Superior temporal gyrus (tissue), 1 donor: Measurements from ENCODE around the gene GTF3C1.
A peak's percentile ranks its signal among the peaks of the same experiment; 100 is the strongest.

Source experiments
- DNase-seq: peaks from one replicate; pipeline ENCODE4 v3.0.0-alpha.2; 2016; ENCODE audit errors: extremely low spot score

The GTF3C1 gene

DNA sequence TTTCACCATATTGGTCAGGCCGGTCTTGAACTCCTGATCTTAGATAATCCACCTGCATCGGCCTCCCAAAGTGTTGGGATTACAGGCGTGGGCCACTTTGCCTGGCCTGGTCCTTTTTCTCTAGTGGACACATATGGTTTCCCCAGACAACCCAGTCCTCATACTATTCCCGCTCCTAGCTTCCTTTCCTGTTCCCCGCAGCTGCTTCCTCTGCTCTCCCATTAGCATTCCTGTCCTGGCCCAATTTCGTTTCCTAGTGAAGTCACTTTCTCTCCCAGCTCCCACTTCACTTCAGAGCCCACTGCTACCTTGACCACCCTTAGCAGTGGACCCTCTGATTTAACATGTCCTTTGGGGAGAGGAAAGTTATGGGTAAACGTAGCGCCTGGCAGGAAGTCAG is 11.5 kb upstream of the GTF3C1 start:
- DNase-seq = no peak

DNA sequence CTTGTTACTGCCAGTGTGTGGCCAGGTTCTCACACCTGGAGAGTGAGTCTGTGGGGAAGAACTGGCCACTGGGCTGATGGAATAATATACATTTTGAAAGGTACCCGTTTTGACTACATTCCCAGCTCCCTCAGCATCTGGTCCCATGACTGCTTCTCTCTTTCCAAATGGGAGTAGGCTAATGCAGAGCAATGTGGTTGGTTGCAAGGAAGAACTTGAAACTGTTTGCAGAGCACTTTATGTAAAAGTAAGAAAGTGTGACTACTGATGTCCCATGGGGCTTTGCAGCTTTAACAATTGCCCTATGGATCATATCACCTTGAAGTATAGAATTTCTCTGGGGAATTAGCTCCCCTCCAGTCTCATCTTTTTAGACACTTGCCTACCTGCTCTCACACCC is 9.2 kb upstream of the GTF3C1 start:
- no peak for DNase-seq

DNA sequence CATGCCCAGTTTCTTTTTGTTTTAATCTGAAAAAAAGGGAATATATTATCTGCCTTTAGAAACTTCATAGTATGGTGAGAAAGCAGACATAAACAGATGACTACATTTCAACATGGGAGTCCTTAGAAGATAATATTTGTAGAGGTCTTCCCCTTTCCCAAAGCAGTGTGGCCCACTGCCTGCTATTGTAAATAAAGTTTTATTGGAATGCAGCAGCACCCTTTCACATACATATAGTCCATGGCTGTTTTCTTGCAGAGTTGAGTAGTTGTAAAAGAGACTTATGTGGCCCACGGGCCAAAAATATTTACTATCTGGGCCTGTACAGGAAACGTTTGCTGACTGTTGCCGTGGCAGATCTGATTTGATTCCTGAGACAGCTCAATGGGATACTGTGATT is 8.7 kb upstream of the GTF3C1 start:
- DNase-seq = no peak

DNA sequence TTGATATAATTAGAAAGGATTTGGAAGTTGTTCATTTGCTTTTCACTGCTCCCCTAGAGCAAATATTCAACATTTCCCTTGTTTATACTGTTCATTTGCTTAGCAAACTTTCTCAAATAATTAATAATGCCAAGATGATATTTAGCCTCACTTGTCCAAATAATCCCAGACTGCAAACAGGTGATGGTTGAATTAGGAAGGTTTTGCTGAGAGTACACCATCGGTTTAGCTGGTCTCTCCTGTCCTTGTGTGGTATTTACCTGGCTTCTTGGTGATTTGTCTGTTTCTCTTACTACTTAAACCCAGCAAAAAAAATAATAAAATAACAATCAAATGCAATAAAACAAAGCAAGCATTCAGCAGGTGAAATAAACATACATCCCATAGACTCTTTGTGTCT is 6.8 kb upstream of the GTF3C1 start:
- no peak for DNase-seq

DNA sequence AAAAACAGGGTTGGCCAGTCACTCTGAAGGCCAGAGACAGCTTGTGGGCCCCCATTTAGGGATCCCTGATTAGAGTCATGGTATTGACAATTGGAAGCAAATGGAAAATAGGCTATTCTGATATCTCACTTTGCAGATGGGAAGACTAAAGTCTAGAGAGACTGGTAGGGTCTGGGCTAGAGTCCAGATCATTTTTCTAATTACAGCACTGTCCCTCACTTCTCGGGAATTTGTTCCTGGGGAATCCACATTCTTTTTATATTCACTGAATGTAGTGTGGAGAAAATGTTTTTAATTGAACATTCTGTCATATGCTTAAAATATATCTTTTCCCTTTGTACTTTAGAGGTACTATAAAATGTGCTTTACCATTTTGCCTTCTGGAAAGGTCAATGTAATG is 1.3 kb upstream of the GTF3C1 start:
- no peak for DNase-seq

DNA sequence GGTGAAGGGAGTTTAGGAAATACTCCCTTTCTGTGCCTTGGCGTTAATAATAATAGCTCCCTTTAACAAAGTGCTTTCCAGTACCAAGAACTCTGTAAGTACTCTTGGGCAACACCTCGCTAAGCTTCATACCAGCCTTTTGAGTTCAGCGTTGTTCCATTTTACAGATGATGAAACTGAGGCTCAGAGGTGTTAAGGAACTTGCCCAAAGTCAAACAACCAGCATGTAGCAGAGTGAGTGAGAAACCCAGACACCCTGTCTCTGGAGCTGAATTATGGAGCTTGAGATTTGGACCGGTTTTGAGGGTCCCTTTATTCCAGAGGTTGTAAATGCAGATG is 838 bp upstream of the GTF3C1 start:
- no peak for DNase-seq

DNA sequence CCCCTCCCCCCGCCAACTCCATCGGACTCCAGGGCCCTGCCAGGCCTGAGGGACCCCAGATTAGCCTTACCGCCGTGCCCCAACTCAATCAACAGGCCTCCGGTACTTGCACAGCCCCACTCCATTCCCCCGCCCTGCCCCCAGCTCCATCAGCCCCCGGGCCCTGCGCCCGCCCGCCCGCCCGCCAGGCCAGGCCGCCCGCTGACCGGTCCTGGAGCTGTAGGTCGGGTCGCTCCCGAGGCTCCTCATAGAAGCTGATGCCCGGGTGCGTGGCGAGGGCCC is 308 bp downstream of the GTF3C1 start:
- no peak for DNase-seq

DNA sequence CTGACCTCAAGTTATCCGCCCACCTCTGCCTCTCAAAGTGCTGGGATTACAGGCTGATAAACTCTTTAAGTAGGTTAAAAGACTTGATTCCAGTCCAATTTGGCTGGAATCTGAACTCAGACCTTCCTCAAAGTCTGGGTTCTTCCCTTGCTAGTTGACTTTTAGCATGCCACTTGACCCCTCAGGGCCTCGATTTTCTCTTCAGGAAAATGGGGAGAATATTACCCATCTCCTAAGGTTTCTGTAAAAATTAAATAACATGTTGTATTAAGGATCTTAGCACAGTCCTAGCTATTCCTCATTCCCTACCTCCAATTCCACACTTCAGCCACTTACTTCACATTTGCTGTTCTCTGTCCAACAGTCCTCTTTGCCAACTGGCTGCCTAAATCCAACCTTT is 1.9 kb downstream of the GTF3C1 start:
- no peak for DNase-seq

DNA sequence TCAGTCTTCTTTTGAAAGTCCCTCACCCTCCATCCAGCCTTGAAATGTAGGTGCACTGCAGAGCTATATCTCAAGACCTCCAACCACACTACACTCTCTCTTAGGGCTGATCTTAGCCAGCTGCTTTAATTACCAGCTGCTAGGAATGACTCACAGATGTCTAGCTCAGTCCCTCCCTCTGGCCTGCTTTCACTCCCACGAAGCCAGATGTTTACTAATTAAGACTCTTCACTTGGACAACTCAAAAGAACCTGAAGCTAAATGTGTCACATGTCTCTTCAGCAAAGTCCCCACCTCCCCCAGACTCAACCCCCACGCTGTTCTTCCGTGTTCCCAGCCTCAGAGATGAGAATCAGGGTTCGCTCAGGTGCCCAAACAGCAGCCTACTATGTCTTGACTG is 2.6 kb downstream of the GTF3C1 start:
- no peak for DNase-seq

DNA sequence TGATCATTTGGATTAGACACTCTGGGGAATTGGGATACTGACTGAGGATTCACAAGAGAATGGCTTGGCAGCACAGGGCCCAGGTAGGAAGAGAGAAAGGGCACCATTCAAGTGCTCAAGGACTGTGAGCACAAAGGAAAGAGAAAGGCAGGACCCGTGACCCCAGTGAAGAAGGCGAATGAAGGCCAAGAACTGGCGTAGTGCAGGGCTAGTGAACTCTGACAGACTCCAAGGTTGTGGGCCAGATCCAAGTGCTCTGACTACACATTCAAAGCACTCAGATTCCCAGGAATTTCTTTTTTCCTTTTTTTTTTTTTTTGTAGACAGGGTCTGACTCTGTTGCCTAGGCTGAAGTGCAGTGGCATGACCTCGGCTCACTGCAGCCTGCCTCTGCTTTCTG is 5.0 kb downstream of the GTF3C1 start:
- no peak for DNase-seq

DNA sequence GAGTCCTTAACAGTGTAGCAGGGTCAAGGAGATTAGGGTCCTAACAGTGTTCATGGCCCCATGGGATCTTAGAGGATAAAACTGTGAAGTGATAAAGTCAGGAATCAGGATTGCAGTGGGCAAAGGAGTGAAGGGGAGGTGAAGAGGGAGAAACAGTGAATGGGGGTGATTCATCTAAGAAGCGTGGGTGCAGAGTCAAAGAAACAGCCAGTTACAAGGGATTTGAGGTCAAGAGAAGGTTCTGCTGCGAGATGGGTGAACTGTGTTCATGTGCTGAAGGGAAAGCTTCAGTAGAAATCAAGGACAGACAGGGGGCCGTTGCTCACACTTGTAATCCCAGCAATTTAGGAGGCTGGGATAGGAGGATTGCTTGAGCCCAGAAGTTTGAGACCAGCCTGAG is 5.9 kb downstream of the GTF3C1 start:
- DNase-seq = no peak

DNA sequence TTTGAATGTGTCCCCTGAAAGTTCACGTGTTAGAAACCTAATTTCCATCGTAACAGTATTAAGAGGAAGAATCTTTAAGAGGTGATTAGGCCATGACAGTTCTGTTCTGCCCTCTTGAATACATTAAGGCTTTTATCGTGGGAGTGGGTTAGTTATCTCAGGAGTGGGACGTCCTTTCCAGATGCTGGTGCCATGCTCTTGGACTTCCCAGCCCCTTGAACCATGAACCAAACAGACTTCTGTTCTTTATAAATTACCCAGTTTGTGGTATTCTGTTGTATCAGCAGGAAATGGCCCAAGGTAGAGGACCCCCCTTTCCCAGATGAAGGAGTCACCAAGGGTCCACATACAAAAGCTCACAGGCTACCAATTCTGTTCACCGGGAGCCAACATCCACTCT is 10.1 kb downstream of the GTF3C1 start:
- no peak for DNase-seq

DNA sequence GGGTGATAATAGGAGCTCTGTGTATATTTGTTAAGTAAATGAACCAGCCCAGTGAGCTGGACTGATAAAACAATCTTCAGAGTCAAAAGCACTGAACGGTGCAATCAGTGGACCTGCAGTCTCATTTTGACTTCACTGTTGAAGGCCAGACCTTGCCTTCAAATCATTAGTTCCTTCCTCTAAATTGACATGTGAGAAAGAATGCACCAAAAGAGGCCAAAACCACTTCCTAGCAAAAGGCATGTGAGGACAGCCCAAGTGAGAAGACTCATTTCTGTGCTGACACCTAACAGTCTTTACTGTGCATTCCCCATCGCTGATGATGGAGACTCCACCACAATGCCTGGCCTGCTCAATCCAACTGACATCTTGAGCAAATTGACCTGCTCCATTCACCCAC is 10.6 kb downstream of the GTF3C1 start:
- DNase-seq = no peak

DNA sequence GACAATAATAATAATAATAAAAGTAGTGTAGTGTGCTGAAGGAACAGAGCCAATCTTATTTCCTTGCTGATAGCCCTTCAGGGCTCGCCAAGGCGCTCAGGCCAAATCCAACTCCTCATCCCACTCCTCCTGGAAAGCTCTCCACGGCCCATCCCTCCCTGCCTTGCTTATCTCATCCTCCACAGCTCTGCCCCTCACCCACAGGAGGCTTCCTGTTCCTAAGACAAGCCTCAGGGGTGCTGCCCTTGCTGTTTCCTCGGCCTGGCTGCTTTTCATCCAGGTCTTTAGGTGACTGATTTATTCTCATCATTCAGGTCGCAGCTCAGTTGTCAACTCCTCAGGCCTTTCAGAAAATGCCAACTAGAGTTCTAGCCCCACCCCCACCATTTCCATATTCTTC is 11.2 kb downstream of the GTF3C1 start:
- no peak for DNase-seq

DNA sequence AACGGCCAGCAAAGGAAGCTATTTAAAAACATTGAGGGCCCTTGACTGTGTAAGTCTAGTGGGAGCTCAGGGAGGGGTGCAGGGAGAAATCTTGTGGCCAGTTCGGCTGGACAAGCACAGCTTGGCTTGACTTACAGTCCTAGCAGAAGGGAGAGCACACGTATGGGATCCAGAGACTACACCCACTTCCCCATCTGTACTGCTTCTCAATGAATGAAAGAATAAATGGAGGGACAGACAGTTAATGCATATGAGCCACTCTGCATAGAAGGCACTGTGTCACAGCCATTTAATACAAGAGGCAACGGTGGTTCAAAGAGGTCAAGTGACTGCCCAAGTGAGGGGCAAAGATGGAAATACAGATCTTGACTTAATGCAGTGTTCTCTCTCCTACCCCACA is 15.5 kb downstream of the GTF3C1 start:
- DNase-seq = no peak

DNA sequence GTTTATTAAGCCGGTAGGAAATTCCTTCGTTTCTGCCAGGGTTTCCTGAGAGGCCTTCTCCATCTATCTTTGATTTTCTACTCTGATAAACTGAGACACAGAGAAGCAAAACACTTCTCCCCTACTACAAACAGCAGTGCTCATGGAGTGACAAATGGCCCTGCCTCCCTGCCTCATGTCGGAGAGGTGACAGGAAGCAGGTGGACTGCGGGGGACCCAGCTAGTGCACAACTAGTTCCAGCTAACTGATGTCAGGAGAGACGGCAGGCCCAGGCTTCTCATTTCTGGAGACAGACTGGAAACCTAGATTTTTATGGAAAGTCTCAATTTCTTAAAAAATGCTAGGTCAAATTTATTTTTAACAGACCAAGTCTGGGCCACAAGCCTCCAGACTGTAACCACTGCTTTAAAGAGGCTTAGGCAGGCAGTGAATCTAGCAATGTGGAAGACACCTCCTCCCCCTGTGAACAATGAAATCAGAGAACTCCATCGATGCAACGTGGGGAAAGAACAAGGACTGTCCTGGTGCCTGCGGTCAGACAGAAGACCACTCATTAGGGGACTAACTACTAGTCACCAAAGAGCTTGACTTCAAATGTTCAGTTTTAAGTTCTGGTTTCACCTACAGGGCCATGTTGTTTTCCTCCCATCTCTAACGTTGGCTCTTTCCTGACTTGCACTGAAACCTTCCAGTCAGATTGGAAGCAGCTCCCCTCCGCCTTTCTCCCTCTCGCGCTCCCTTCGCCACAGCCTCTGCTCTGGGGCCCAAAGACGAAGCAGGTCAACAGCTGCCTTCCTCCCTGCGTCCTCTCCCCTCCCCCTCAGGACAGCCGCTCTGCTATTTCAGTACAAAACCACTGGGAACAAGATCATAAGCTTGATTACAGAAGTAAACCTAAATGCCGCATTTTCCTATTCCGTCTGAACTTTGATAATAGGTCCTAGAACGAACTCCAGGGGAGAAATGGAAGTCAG is 17.6 kb downstream of the GTF3C1 start:
- DNase-seq = no peak

DNA sequence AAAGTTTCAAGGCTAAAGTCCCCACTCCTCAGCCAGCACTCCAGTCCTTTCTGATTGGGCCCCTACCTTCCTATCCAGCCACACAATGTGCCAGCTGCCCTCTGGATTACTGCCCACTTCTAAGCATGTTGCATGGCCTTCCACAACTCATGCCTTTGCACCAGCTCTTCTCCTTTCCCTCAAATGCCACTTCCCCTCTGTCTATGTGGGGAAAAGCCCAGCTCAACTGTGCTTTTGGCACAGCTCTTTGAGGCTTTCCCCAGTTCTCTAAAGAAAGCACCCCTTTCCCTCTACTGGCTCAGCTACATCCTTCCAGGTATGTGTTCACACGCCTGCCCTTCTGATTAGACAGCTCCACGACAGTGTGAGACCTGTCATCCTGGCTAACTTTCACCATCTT is 18.5 kb downstream of the GTF3C1 start:
- DNase-seq = no peak

DNA sequence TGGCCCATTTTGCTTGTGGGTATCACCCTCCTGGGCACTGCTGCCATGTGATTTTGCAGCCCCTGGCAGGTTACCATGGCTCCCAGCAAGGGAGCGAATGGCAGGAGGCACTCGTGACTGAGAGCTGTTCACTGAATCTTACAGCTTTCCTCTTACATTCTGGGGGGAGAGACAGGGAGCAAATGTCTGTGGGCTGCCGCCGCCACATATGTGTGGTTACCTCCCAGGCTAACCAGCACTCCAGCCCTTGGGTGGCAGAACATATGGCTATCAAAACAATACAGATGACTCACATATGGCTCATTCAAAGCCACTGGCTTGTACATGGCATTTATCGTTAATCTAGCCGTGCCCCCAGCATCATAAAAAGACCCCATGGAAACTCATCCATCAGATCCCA is 19.8 kb downstream of the GTF3C1 start:
- DNase-seq = peak; percentile 60

DNA sequence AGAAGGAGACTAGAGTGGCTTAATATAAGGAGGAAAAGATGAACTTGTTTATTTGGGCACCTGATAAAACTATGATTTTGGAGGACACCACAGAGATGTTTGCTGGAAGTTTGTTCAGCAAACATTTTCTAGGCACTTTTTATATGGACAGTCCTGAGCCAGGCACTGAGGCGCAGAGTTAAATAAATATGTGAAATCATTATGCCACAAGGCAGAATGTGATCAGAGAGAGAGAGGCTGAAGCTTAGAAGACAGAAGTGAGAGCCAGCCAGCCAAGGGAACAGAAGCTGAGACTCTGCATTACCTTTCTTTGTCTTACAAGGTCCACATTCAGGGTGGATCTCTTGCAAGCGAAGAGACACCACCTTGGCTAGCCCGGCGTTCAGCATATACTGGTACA is 21.4 kb downstream of the GTF3C1 start:
- no peak for DNase-seq

DNA sequence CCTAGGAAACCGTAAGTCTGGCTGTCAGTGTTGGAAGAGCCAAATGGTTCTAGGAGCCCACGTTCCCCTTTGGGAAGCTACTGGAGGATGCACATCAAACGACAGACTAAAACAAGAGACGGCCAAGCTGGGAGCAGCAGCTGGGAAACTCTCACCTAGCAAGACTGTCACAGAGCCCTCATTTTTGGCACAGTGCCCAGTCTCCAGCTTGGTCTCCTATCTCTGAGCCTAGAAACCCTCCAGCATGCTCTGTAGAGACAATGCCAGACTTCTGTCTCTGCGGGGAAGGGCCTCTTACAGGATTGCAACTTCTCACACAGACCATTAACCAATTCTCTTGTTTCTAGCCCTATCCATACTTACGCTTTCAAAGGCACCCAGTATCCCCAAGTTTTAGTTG is 23.5 kb downstream of the GTF3C1 start:
- DNase-seq = no peak

DNA sequence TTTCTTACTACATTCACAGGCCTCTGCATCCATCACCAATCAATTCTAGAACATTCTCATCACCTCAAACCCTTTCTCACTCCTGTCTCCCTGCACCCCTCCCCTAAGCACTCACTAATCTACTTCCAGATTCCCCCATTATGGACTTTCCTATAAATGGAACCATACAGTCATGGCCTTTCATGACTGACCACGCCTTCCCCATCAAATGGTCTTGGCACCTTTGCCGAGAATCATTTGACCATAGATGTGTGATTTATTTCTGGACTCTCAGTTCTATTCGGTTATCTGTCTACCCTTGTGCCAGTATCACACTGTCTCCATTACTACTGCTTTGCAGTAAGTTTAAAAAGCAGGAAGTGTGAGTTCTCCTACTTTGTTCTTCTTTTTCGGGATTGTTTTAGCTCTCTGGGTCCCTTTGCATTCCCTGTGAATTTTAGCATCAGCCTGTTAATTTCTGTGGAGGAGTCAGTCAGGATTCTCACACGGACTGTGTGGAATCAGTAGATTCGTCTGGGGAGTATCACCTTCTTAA is 27.5 kb downstream of the GTF3C1 start:
- DNase-seq = no peak

DNA sequence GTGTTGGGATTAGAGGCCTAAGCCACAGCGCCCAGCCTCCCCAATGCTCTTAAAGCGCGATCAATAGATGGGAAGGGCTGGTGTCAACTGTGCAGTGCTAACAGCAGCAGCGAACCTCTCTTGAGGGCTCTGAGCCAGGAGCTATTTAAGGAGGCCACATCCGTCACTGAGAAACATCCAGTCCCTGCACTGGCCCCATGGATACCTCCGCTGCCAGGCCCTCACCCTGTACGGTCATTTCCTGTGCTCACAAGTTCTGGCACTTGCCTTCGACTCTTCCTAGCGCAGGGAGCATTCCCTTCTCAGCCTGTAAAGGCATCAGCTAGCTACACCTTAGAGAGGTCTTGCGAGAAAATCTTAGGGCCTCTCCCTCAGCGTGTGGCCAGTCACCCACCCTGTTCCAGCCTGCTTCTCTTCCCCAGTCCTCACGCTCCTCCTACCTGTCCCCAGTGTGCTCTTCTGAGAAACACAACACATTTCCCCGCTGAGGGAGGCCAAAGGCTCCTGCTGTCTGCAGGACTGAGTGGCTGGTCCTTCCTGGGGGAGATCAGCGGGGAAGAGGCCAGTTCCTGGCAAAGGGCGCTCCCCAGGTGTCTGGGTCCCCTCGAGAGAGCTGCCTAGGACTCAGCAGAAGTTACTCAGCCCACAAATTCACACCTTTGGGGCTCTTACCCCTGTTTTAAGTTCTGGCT is 28.6 kb downstream of the GTF3C1 start:
- no peak for DNase-seq

DNA sequence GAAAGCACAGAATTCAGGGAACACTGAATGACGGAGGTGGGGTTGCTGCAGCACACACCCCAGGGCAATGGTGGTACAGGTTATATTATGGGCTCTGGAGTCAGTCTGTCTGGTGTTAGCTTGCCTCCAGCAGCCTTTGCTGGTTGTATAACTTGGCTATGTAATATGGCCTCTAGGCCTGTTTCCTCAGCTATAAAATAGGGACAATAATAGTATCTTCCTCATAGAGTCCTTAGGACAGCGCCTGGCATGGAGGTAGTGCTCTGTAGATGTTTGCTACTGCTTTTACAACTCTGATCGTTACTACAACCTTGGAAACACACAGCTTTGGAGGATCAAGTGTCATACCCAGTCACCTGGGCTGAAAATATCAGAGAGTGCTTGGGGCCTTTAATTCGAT is 31.5 kb downstream of the GTF3C1 start:
- DNase-seq = no peak
